NCI-H2029 (cell line): Measurements from ENCODE around the gene PCYOX1L.

Experiments used
- DNase-seq: peaks from one replicate; lab custom pipeline; 2025; lab: John Stamatoyannopoulos, UW

Gene PCYOX1L

DNA sequence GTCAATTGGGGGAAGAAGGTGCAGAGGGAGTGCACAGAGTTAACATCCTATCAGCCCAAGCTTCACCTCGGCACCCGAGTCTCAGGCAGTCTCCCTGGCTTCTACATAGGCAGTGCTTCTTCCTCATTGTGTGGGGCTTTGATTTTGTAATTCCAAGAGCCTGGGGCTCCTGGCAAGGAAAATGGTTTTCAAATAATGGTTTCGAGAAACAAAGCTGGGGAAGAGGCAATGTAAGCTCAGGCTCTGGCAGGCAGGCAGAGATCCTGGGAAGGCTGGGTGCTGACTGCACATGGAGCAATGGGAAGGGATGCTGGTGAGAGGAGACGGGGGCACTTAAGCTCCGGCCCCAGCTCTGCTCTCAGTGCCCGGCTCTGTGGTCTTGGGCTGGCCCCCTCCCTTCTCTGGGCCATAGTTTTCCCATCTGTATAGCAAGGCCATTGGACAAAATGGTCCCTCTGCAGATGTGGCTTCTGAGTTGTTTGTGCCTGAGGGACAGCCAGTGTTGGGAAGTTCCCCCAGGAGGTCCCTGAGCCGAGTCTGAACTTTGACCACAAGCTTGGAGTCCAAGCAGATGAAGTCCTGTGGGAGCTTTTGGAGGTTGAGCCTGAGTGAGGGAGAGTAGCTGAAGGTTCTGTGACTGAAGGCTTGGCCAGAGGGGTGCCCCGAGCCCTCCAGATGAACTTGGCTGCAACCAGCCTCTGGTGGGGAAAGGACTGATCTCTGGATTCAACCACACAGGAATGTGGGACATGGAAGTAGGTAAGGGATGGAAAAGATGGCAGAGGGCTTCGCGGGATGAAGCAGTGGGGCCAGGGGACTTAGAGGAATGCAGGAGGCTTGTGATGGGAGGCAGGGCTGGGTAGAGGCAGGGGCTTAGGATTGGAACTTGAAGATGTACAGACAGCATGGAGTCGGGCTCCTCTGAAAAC lies 49.7 kb downstream of the PCYOX1L start:
- no peak for DNase-seq

DNA sequence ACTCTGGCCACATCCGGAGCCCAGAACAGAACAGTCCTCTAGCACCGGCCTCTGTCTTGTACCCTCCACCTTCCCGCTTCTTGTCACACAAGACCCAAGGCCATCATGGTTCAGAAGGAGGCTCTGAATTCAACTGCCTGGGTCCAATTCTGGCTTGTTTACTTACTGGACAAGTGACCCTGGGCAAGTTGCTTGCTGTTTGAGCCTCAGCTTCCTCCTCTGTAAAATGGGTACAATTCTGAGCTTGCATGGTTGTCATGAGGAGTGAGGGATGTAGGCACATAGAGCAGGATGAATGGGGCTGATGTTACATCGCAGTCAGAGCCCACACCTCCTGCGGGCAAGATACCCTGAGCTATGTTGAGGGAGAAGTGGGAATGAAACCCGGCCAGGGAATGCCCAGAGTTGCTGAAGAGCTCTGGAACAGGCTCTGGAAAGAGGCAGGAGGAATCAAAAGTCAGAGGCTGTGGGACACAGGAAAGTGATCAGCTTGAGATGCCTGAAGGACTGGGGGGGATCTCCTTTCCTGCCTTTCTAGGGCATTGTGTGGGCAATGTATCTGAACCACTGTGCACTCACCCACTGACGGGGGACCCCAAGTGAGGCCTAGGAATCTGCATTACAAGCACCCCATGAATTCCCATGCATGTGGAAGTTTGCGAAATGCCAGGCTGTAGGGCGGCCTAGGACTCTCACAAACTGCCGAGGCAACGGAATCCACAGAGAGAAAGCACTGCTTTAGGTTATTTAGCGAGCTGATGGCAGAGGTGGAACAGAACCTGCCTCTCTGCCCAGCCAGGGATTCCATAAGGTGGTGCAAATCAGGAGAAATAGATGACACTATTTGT lies 50.6 kb downstream of the PCYOX1L start:
- no peak for DNase-seq

DNA sequence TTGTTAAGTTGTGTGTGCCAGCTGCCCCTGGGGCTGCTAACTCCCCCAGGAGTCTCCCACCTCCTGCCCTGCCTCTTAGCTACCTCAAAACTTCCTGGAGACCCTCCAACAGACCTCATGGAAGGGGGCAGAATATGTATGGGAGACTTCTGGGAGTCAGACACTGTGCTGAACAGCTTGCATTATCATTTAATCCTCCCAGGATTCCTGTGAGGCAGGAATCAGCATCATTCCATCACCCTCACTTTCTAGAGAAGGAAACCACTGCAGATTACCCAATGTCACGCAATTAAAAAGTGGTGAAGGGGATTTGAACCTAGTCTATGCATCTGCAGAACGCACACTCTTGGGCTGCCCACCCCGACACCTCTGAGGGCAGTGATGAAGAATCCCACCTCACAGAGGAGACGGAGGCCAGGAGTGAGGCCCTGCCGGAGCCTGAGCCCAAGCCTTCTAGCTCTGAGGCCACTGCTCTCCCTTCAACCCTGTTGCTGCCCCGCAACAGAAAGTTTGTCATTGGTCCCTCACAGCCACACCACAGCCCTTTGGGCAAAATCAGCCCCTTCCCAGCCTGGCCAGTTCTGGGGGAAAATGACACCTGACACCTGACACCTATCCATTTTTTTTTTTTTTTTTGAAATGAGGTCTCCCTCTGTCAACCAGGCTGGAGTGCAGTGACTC lies 51.6 kb downstream of the PCYOX1L start:
- DNase-seq, result no peak

DNA sequence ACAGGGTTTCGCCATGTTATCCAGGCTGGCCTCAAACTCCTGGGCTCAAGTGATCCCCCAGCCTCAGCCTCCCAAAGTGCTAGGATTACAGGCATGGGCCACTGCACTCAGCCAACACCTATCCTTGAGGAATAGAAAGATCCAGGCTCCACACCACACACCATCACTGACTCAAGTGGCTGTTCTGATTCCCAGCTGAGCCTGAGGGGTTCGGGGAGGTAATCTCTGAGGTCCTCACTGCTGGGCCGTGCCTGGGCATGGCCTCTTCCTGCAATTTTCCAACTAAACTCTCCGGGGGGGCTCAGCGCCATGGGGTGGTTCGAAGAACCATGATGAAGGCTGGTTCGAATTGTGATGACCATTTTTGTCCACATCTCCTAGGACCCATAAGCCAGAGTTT lies 52.2 kb downstream of the PCYOX1L start:
- no peak for DNase-seq

DNA sequence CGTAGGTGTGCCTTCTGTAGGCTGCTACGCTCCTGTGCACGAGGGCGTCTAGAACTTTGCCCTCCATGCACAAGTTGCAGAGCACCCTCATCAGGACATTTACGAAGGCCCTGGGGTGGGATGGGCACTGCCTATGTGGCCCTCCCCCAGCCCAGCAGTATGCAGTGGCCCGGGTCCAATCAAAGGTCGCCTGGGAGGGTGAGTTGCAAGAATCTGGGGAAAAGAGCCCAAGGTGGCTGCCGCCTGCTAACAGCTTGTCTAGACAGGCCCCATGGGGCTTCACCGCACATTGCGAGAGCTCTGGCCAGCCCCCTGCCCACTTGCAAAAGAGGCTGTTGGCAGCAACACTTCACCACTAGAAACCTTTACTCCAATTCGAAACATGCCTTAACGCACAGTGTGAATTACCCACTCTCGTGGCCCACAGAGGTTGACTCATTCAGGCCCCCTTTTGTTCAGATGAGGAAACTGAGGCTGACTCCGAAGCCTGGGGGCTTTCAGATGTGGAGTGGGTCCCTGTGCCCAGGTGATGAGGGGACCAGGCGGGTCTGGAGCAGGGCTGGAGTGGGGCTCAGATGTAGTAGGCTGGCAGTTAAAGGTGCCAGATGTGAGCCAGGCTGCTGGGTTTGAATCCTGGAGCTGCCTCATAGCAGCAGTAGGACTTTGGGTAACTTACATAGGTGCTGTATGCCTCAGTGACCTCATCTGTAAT lies 53.0 kb downstream of the PCYOX1L start:
- DNase-seq, result no peak

DNA sequence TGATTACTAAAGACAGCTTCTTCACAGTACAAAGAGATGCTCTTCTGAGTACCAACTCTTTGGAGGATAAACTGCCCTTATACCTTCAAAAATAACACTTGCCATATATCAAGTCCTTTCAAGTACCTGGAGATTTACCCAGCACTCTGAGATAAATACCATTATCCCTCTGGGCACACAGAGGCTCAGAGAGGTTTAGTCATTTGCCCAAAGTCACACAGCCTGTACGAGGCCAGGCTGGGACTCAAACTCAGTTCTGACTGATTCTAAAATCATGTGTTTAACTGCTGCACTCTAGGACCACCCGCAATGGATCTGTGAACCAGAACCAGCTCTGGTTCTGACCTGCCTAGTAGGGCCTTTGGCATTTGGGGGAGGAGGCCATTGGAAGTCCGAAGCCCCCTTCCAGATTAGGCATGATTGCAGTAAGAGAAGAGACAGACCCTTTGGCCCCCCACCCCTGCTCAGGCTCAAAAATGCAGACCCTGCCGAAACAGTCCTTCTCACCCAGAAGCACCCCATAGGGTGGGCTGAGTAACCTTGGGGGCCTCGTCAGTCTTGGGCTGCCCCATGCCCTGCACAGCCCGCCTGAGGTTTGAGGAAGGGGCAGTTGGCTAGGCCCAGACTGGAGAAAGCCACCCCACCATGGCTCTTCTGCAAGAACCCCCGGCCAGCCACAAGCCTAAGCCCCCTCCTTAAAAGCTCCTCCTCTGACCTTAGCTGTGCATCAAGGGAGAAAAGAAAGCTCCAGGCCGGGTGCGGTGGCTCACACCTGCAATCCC lies 54.1 kb downstream of the PCYOX1L start:
- DNase-seq, result no peak

DNA sequence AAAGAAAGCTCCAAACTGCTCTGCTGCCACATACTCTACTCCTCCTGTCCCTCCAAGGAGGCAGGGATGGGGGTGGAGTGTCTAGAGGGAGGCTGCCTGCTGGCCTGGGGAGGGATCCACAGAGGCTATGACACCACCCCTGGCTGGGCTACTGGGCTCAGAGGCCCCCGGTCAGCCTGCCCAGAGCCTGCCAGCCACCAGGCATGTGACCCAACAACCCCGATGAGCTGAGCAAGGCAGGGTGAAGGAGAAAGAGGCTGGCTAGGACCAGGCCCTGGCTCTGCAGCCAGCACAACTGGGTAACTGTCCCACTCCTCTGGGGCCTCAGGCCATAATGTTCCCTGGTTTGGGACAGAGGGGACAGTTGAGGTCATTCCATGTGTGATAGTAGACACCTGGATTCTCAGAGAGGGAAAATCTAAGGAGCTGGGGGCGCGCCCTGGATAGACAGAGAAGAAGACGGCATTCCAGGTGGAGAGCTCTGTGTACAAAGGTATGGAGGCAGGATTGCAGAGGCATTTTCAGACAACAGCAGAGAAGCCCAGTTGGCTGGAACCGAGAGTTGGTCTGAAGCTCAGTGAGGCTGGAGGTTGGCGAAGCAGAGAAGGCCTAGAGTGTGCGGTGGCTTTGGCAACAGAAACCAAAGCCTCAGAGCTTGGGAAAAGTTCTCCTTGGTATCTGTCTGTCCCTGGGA lies 55.1 kb downstream of the PCYOX1L start:
- DNase-seq, result no peak

DNA sequence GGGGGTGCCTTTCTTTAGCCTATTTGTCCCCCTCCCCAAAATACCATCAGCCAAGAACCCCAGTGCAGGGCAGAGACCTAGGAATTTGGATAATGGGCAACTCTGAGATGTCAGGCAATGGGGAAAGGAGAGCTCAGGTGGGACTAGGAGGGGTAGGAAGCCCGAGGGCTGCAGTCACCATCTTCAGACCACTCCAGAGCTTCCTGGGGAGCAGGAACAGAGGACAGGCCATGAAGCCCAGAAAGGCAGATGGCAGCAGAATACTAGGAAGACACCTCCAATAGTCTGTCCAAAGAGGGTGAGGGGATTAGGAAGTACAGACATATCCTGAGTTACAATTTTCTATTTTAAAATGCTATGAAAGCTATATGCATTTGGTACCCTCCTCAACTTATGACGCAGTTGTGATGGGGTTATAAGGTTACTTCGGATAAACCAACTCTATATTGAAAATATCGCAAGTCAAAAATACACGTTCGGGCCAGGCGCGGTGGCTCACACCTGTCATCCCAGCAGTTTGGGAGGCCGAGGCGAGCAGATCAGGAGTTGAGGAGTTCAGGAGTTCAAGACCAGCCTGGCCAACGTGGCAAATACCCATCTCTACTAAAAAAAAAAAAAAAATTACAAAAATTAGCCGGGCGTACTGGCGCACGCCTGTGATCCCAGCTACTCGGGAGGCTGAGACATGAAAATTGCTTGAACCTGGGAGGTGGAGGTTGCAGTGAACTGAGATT lies 55.8 kb downstream of the PCYOX1L start:
- no peak for DNase-seq

DNA sequence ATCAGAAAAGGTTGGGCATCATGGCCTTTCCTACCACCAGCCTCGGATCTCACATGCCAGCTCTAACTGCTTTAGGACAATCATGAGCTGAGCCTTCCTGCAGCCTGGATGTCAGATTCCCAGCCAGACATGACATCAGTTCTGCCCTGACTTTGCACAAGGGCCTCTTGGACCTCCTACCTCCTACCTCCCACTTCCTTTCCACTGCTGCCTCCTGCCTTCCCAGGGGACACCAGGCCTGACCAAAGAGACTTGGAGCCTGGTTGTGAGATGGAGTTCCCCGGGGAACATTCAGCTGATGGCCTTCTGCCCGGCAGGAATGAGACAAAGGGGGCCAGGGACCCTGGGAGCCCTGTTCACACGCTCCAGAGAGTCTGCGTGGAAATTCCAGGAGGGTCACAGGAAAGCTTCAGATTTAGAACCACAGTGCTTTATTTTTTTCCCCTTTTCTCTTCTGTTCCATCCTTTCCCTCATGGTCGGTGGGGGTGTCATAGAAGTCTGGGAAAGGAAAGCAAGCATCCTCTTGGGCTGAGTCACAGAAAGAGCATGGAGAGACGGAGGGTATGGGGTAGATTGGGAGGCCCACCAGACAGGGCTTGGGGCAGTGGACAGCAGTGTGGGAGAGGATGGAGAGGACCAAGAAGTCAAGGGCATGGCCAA lies 56.7 kb downstream of the PCYOX1L start:
- no peak for DNase-seq

DNA sequence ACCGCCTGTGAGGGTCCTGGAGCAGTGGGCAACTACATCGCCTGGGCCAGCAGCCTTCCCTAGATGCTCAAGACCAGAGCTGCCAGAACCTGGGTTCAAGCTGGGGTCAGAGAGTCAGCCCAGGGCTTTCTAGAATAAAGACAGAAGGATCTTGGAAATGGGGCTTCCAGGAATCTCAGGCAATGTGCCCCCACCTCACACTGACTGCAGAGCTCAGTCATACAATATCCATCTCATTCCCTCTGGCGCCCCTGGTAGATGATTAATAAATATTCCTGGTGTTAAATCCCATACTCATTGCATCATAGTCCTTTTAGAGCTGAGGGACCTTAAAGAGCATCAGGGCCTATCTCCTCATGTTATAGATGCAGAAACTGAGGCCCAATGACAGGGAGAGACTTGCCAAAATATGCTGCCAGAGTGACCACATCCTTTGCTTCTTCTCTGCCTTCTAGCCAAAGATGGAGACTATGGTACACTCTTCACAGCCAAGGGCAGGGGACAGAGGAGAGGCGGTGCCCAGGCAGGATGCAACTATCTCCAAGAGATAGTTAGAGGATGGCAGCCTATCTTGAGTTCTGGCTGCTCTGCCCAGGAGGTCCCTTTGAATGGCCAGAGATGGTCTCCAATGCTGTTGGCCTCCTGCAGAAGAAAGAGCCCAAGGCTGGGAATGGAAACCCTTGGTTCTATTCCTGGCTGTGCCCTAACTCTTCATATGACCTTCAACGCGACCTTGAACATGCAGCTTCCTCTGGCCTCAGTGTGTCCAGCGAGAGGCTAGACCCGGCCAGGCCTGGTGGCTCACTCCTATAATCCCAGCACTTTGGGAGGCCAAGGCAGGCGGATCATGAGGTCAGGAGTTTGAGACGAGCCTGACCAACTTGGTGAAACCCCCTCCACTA lies 57.5 kb downstream of the PCYOX1L start:
- no peak for DNase-seq

DNA sequence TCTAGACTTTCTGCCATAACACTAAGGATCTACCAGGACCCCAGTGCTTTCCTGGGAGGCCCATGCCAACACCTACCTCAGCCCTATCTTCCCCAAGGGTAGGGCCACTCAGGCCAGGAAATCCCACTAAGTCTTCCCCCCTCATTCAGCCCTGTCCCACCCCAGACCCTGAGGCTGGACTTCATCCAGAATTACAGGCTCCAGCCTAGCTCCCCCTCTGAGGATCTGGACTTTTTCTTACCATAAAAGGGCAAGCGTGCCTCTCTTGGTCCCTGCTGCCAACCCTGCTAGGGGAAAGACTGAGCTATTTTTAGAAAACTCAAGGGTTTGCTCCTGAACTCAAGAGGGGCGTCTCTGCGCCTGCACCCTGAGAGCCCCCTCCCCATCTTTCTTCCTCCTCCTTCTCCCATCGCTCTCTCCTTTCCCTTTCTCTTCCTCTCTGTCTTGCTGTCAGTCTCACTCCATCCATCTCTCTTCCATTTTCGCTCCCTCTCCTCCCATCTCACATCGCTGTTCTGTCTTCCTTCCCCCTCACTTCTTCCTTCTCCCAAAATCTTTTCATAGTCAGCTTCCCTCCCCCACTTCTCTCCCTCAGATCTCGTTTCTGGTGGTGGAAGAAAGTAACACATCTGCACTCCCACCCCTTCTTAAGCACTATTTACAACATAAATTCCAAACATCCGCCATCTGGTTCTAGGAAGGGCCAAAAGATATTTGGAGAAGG lies 59.3 kb downstream of the PCYOX1L start:
- DNase-seq, result no peak

DNA sequence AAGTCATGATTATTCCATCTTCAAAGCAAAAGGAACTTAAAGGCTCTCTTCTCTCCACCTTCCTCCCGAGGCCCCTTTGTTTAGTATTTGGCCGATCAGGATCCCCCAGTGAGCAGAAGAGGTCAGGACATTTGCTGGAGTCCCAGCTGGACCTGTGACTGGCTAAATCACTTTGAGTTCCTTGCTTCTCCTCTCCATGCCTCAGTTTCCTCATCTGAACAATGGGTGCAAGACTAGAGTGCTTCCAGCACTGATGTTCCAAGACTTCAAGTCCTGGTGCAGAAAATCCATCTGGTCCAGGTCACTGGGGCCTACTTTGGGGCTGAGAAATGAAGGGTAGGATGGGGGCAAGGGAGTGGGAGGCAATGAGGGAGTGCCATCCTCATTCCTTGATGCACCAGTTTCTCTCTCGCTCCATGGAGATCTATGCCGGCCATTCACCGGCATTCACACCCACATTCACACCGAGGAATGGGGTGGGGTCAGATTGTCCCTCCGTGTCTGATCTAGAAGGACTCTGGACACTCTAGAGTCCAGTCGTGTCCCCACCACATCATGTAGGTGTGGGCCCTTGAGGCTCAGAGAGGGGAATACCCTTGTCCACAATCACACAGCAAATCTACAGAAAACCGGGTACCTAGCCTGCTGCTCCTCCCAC lies 60.0 kb downstream of the PCYOX1L start:
- DNase-seq, result no peak

DNA sequence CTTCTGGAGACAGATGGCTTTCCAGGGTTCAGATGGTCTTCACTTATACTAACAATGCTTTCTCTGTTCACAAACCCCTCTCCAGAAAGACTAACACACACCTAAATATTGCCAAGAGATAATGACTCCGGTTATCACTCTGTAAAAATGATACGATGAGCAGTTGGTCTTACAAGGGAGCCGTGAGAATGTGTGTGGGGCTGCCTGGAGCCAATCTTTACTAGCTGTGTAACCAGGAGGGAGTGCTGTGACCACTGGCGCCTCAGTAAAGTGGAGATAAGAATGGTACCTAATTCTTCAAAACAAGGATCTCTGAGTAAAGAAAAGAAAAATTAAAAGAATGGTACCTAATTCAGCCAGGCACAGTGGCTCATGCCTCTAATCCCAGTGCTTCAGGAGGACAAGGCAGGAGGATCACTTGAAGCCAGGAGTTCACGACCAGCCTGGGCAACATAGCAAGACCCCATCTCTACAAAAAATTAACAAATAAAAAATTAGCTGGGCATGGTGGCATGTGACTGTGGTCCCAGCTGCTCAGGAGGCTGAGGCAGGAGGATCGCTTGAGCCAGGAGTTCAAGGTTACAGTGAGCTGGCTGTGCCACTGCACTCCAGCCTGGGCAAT lies 61.2 kb downstream of the PCYOX1L start:
- no peak for DNase-seq
